Heart left ventricle (tissue), 16 donors: Measurements from ENCODE around the gene LRMDA. TPM values are rescaled to one million over a fixed set of nuclear protein-coding genes. Genes with fewer than 3 reads are reported as not detected.

Experiments
- ATAC-seq, 4 donors: fragments of 200-7000 bp; cut with Tn5 transposase; one replicate each; pipeline ENCODE4 v1.9.1; 2020 to 2022; ENCODE audit warnings: moderate library complexity in 4 of 4, mild to moderate bottlenecking in 3 of 4, moderate number of reproducible peaks in 1 of 4
- DNase-seq, 5 donors: peaks; one replicate each; pipeline ENCODE4 v3.0.0-alpha.2; 2020
- H3K27ac ChIP-seq, 12 donors: fragments of 200-600 bp; sonication (generic) in 4 of 12; one replicate each; pipeline versions ENCODE4 v1.5.0 to v1.8.0; 2016 to 2022; ENCODE audit warnings: mild to moderate bottlenecking in 2 of 12
- H3K27me3 ChIP-seq, 9 donors: fragments of 200-600 bp; sonication (generic) in 2 of 9; one replicate each; pipeline versions ENCODE4 v1.5.1 to v1.8.0; 2016 to 2022; ENCODE audit warnings: mild to moderate bottlenecking in 3 of 9
- H3K36me3 ChIP-seq, 9 donors: fragments of 200-600 bp; sonication (generic) in 2 of 9; one replicate each; pipeline versions ENCODE4 v1.5.0 to v1.8.0; 2018 to 2022; ENCODE audit warnings: mild to moderate bottlenecking in 2 of 9
- H3K4me1 ChIP-seq, 12 donors: fragments of 200-600 bp; sonication (generic) in 4 of 12; one replicate each; pipeline versions ENCODE4 v1.5.0 to v1.8.0; 2016 to 2022; ENCODE audit warnings: mild to moderate bottlenecking in 3 of 12
- H3K4me3 ChIP-seq, 12 donors: fragments of 200-600 bp; sonication (generic) in 4 of 12; one replicate each; pipeline versions ENCODE4 v1.5.0 to v1.8.0; 2017 to 2022; ENCODE audit warnings: mild to moderate bottlenecking in 9 of 12, moderate library complexity in 4 of 12
- H3K9me3 ChIP-seq, 12 donors: fragments of 200-600 bp; sonication (generic) in 4 of 12; one replicate each; pipeline versions ENCODE4 v1.5.0 to v1.8.0; 2016 to 2022; ENCODE audit warnings: mild to moderate bottlenecking in 1 of 12
- POLR2A ChIP-seq, 2 donors: fragments of 450-650 bp; IDR thresholded peaks; one replicate each; pipeline ENCODE4 v1.6.1; 2017; ENCODE audit warnings: antibody characterized with exemption in 2 of 2, mild to moderate bottlenecking in 2 of 2, moderate library complexity in 2 of 2
- WGBS, 4 donors: extraction: QIAGEN DNeasy Blood & Tissue Kit in 2 of 4; methylation state at CpG; one replicate each; pipeline versions ENCODE4 v1.1.5 to v1.1.7; 2013 to 2018; 5-methylcytosine and 5-hydroxymethylcytosine counted together
- intact Hi-C, 10 donors: fragments of 100-400 bp; cut with DNase I; formaldehyde crosslinking; loops; one replicate each; pipeline versions ENCODE4 v1.11.1 to v1.14.2; 2022
- polyA plus RNA-seq, 2 donors: library from polyadenylated mRNA; stranded (reverse); fragments of 200-250 nt; gene quantifications; one replicate each; pipeline ENCODE4 v1.2.3, GENCODE V29; 2013
- total RNA-seq, 9 donors: library from RNA; depleted of rRNA in 2 of 9; stranded (reverse); fragments of >200 nt in 2 of 9; fragmentation: NEBNext Ultra II Directional in 3 of 9; extraction: Animal tissue kit (Norgen Biotek cat#: 25700) in 3 of 9; gene quantifications; one replicate each; pipeline versions ENCODE4 v1.1.0 to v1.2.4, GENCODE V29; 2016 to 2023
- TF ChIP-seq, protein P1 (sequence below), 12 donors: fragments of 200-600 bp; sonication (generic) in 4 of 12; IDR thresholded peaks; one replicate each; pipeline versions ENCODE4 v1.5.0 to v1.8.0; 2018 to 2022; ENCODE audit warnings: antibody characterized with exemption in 12 of 12, mild to moderate bottlenecking in 5 of 12
- donor health status: ischemic (EF 13 %, LVEDD 7.1; RV severe dilation, severe dysfunction).
- donor health status: healthy with polysubstance abuse.
- donor health status: DM: no; HTN: yes; CAD: no.
- donor health status: DM: no; HTN: no; CAD: no.
- donor health status: ischemic (EF 25% LVEDD 6.9; RV normal size, moderate dysfunction).
- donor health status: ischemic (EF 25% LVEDD 5.7; RV mildly dilated, moderate dysfunction).
- donor health status: healthy.
- donor health status: DM: yes; HTN: yes; CAD: no.
- donor health status: ischemic (EF 35%, LVEDD 5.7; RV mildly dilated, moderate dysfunction).
- donor health status: nonischemic (EF 11% LVEDD 7.7; RV severe dilation, severe dysfunction).
- donor health status: DM: yes; HTN: yes; CAD: no.
- donor health status: PGD.
- donor health status: ischemic (EF 29% LVEDD 5.4; RV normal size, mild dysfunction).
- donor health status: nonischemic (EF 23%, LVEDD 6.1; RV moderate dilation, normal function).

Gene LRMDA
- total and polyA plus RNA-seq, 11 donors: 2.4 to 34.4 (median 14.9) TPM

DNA sequence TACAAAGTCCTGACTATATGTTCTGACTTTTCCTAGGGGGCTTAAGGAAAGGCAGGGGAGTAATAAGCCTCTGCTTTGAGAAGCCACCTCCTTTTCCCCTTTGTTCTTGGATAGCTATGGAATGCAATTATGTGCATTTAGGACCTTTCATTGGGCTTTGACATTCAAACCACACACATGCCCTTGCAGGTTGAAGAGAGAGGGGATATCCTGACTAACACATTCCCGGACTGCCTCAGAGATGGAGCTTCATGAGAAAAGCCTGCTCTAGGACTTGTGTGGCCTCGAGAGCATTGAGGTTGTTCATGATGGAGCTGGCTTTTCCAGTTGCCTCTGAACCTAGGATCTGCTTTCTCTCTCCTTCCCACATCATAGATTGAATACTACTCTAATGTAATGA, 694.5 kb downstream of the LRMDA start:
- 85 to 98% (median 95%) methylated on average over 2 of the region's 2 CpGs for WGBS, 4 donors
- no peak for DNase-seq
- ATAC-seq: no peak
- Histone ChIP-seq H3K36me3 (no peaks in the 10 kb centered on the region), H3K9me3 (no peaks in the 10 kb centered on the region), H3K27ac (no peak overlapping the region), H3K4me3 (no peak overlapping the region), H3K4me1 (peaks cover 0 to 13% (median 0%) of the 10 kb centered on the region in 12 donors), H3K27me3 (no peaks in the 10 kb centered on the region)
- intact Hi-C loops: no loop called here
- no peak for TF ChIP-seq POLR2A (IDR thresholded peaks at IDR 0.05)
- TF ChIP-seq, protein P1, sequence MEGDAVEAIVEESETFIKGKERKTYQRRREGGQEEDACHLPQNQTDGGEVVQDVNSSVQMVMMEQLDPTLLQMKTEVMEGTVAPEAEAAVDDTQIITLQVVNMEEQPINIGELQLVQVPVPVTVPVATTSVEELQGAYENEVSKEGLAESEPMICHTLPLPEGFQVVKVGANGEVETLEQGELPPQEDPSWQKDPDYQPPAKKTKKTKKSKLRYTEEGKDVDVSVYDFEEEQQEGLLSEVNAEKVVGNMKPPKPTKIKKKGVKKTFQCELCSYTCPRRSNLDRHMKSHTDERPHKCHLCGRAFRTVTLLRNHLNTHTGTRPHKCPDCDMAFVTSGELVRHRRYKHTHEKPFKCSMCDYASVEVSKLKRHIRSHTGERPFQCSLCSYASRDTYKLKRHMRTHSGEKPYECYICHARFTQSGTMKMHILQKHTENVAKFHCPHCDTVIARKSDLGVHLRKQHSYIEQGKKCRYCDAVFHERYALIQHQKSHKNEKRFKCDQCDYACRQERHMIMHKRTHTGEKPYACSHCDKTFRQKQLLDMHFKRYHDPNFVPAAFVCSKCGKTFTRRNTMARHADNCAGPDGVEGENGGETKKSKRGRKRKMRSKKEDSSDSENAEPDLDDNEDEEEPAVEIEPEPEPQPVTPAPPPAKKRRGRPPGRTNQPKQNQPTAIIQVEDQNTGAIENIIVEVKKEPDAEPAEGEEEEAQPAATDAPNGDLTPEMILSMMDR (IDR thresholded peaks at IDR 0.05): no peak

DNA sequence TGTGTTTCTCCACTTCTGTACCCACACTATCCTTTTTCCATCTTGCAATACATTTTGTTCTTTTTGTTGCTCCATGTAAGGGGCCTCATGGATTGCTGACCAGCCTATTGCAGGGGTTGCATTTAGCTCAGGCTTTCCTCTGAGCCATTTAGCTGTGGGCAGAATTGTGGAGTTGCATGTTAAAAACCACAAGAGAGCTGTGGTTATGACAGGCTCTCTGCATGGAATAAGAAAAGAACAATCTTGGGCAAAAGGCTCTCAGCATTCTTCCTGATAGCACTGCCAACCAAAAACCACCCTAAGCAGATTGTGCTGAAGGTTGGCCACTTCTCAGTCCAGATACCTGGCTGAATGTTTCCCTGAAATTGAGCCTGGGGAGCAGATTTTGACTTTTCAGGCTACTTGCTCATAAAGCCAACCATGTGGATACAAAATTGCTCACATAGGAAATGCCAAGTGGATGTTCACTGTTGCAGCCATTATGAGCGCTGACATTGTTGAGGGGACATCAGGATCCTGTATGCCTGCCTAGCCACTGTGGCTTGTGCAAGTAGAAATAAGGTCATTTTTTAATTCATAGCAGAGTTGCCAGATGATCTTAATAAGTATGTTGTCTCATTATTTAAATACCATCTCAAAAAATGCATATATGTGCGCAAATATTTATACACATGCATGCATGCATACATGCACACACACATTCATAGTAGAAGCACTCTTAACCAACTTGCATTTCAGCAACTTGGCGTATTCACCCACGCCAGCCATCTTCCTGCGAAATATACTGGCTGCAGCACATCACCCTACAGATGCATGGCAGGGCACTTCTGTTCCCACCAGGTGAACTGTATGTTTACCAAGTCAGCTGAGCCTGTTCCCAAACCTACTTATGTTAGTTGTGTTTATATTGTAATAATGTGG, 695.4 kb downstream of the LRMDA start:
- 95 to 99% (median 97%) methylated on average over 5 of the region's 5 CpGs for WGBS, 4 donors
- Histone ChIP-seq H3K27me3 (no peaks in the 10 kb centered on the region), H3K4me3 (no peak overlapping the region), H3K9me3 (no peaks in the 10 kb centered on the region), H3K27ac (no peak overlapping the region), H3K36me3 (no peaks in the 10 kb centered on the region), H3K4me1 (peaks cover 0 to 13% (median 0%) of the 10 kb centered on the region in 12 donors)
- no peak for DNase-seq
- intact Hi-C loops: no loop called here
- no peak for TF ChIP-seq POLR2A (IDR thresholded peaks at IDR 0.05)
- TF ChIP-seq, protein P1 (IDR thresholded peaks at IDR 0.05): no peak
- no peak for ATAC-seq

DNA sequence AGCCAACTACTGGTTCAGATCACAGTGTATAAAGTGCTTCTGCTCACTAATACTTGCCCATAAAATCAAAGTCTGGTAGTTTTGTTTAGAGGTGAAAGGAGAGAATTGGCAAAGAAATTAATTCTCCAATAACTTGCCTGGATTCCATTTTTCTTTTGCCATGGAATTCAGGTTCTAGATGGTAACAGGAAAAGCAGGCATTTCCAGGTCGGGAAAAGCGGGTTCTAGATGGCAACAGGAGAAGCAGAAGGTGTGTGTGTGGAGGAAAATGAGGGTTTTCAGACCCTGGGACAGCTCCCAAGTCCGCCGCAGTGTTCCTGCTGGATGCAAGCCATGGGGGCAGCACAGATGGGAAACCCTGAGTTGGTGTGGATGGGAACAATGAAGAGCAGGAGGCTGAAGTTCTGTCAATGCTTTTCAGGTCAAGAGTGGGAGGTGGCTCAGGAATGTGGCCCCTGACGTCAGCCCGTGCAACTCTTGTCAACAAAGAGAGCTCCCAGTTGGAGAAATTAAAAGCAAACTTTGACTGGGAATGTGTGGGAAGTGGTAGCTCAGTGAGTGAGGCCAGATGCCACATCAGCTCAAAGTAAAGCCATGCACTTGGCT, 696.7 kb downstream of the LRMDA start:
- intact Hi-C loops: no loop called here

DNA sequence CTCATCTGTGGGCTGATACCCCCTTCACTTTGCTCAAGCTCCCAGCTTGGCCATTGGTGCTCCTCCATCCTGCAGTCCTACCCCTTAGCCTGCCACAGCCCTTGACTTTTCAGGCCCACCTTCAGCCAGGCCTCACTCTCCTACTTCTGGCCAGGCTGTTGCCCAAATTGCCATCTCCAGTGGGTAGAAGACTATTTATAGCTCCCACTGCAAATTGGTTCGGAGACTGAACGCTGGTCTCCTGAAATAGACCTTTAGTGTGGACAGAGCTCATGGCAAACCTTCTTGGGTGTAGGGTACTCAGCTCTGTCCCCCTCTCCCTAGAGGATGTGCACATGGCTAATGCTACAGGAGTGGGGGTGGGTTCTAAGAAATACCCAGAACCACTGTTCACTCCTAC, 697.8 kb downstream of the LRMDA start:
- WGBS, 4 donors: 51 to 67% (median 61%) methylated on average over 2 of the region's 2 CpGs
- TF ChIP-seq POLR2A (IDR thresholded peaks at IDR 0.05): no peak
- TF ChIP-seq, protein P1 (IDR thresholded peaks at IDR 0.05): no peak
- H3K36me3 ChIP-seq: no peaks in the 10 kb centered on the region
- no peak for DNase-seq
- H3K27ac ChIP-seq: no peak overlapping the region
- H3K9me3 ChIP-seq: no peaks in the 10 kb centered on the region
- no peaks in the 10 kb centered on the region for H3K27me3 ChIP-seq
- peak in 3 of 4 donors; percentile 28 to 64 (median 42) for ATAC-seq
- intact Hi-C loops: no loop called here
- no peak overlapping the region for H3K4me3 ChIP-seq
- H3K4me1 ChIP-seq: peaks cover 0 to 8% (median 0%) of the 10 kb centered on the region in 12 donors

More for the DNA sequence above, 696.7 kb downstream of the LRMDA start:
- H3K4me1 ChIP-seq: peaks cover 0 to 13% (median 0%) of the 10 kb centered on the region in 12 donors
- no peak overlapping the region for H3K4me3 ChIP-seq
- no peaks in the 10 kb centered on the region for H3K27me3 ChIP-seq
- DNase-seq (no peak), ATAC-seq (no peak)
- no peaks in the 10 kb centered on the region for H3K9me3 ChIP-seq
- TF ChIP-seq, protein P1 (IDR thresholded peaks at IDR 0.05): no peak
- no peak for TF ChIP-seq POLR2A (IDR thresholded peaks at IDR 0.05)
- H3K36me3 ChIP-seq: no peaks in the 10 kb centered on the region
- 64 to 71% (median 70%) methylated on average over 6 of the region's 6 CpGs for WGBS, 4 donors
- no peak overlapping the region for H3K27ac ChIP-seq
